ENCODE data around the gene RNF157. TPM values are rescaled to one million over a fixed set of nuclear protein-coding genes. Genes with fewer than 3 reads are reported as not detected.

Gene RNF157
- total RNA-seq, 1 experiment from 2014 or later, result 0.86 TPM

DNA sequence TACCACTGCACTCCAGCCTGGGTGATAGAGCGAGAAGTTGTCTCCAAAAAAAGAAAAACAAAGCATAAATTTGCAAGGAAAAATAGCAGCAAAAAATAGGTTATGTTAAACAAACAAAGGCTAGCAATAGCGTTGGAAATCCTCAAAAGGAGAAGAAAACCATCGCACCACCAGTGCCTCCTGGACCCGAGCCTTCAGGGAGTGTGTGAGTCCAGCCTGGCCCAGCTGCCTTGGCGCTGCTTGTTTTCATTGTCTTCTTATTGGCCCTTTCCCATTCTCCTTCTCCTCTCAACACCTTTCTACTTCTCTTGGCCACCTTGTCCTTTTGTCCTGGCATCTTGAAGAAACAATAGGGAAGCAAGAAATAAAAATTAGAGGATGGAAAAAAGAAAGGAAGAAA lies 20.4 kb upstream of the RNF157 start:
- no peaks in the 10 kb centered on the region for H3K36me3 ChIP-seq (ENCODE audit: control insufficient read depth in 1 of 2, insufficient read depth in 2 of 2, low read length in 2 of 2)
- ChIA-PET POLR2A (no interaction called here), CTCF (no interaction called here), RAD21 (ENCODE audit: low non-redundant PET in 1 of 2, low total read pairs in 2 of 2, uncharacterized antibody in 2 of 2, unreplicated experiment in 2 of 2) (no interaction called here)
- peaks cover under 1% of the 10 kb centered on the region; the same call in 1 of the 2 replicates for H3K79me2 ChIP-seq (ENCODE audit: insufficient read depth, low read length)
- H3K4me3 ChIP-seq (replicated peaks in 1 of 2; ENCODE audit: low read depth in 1 of 2, low read length in 2 of 2), result no peak overlapping the region
- no TSS peak for BruUV-seq (replicated peaks)
- no peaks in the 10 kb centered on the region for H3K9me2 ChIP-seq (ENCODE audit: insufficient read depth)
- no peak for DNase-seq (ENCODE audit: low read depth, low spot score)
- H3K27ac ChIP-seq (ENCODE audit: low read depth, low read length), result no peak overlapping the region
- no peak for TF ChIP-seq ZBTB33 (IDR thresholded peaks at IDR 0.05; ENCODE audit: extremely low read depth, insufficient replicate concordance, low read length)
- no peak for TF ChIP-seq CBX3 (IDR thresholded peaks at IDR 0.05; ENCODE audit: low read depth)
- no peak for TF ChIP-seq SP1 (IDR thresholded peaks at IDR 0.05; ENCODE audit: low read depth)
- TF ChIP-seq TCF7L2 (IDR thresholded peaks at IDR 0.05; ENCODE audit: borderline replicate concordance, extremely low read depth, insufficient read depth, insufficient read length), result no peak
- no peak for TF ChIP-seq RAD21 (IDR thresholded peaks at IDR 0.05; ENCODE audit: low read depth)
- TF ChIP-seq CEBPB (IDR thresholded peaks at IDR 0.05; ENCODE audit: low read depth), result no peak
- TF ChIP-seq ELF1 (IDR thresholded peaks at IDR 0.05; ENCODE audit: borderline replicate concordance, low read depth), result no peak
- no peak for TF ChIP-seq EZH2 (IDR thresholded peaks at IDR 0.05)
- TF ChIP-seq YY1 (IDR thresholded peaks at IDR 0.05; ENCODE audit: extremely low read depth, insufficient replicate concordance, low read depth, low read length), result no peak
- TF ChIP-seq SRF (IDR thresholded peaks at IDR 0.05; ENCODE audit: low read depth), result no peak
- TF ChIP-seq MAX (IDR thresholded peaks at IDR 0.05), result no peak
- peak overlapping the region; percentile 59 for H2AFZ ChIP-seq (ENCODE audit: low read depth, low read length, poor library complexity, severe bottlenecking)
- no peaks in the 10 kb centered on the region for H4K20me1 ChIP-seq (ENCODE audit: insufficient read depth)
- ATAC-seq, result no peak
- H3K9ac ChIP-seq (ENCODE audit: low read length), result no peak overlapping the region
- intact Hi-C loops (cut with micrococcal nuclease), result no loop called here
- no peaks in the 10 kb centered on the region for H3K9me3 ChIP-seq (ENCODE audit: control insufficient read depth in 1 of 2, insufficient read depth in 1 of 2, low read depth in 1 of 2, low read length in 2 of 2)
- no peaks in the 10 kb centered on the region for H3K27me3 ChIP-seq (ENCODE audit: insufficient read depth, low read length)
- H3K4me2 ChIP-seq (ENCODE audit: low read length), result no peak overlapping the region
- H3K4me1 ChIP-seq (ENCODE audit: control insufficient read depth in 1 of 2, insufficient read depth in 2 of 2, low read length in 2 of 2), result peaks cover 21 to 30% of the 10 kb centered on the region in 2 experiments

Measured in HCT116 (cell line).